Measurements from ENCODE around the gene PLEKHA7. TPM values are rescaled to one million over a fixed set of nuclear protein-coding genes. Genes with fewer than 3 reads are reported as not detected.

The PLEKHA7 gene
- total RNA-seq, 1 experiment from 2014 or later: 7.2 TPM

GRCh38 chr11:16787035-16787742 is 227.0 kb downstream of the PLEKHA7 start:
- no peak for DNase-seq (ENCODE audit: low read depth, low spot score)
- no peaks in the 10 kb centered on the region for H3K36me3 ChIP-seq (ENCODE audit: control insufficient read depth in 1 of 2, insufficient read depth in 2 of 2, low read length in 2 of 2)
- ChIA-PET CTCF (interaction anchor here (1.6 kb wide), 1 partner anchor 305 kb away, joined by 3 read pairs; no protein-coding TSS in a partner anchor), RAD21 (ENCODE audit: low non-redundant PET in 1 of 2, low total read pairs in 2 of 2, uncharacterized antibody in 2 of 2, unreplicated experiment in 2 of 2) (interaction anchor here in 1 of 2 experiments (0.6 kb wide), 1 partner anchor 151 kb away, joined by 3 read pairs; no protein-coding TSS in a partner anchor), POLR2A (no interaction called here)
- H3K4me1 ChIP-seq (ENCODE audit: control insufficient read depth in 1 of 2, insufficient read depth in 2 of 2, low read length in 2 of 2): peaks cover 33 to 54% of the 10 kb centered on the region in 2 experiments
- H3K9me2 ChIP-seq (ENCODE audit: insufficient read depth): no peaks in the 10 kb centered on the region
- no TSS peak for BruUV-seq (replicated peaks)
- peak; percentile 27; the same call in 1 of the 2 replicates for TF ChIP-seq JUND (IDR thresholded peaks at IDR 0.05)
- no peak for TF ChIP-seq POLR2AphosphoS5 (IDR thresholded peaks at IDR 0.05; ENCODE audit: low read depth, low read length)
- TF ChIP-seq CBX3 (IDR thresholded peaks at IDR 0.05; ENCODE audit: low read depth): no peak
- peak; percentile 48 for TF ChIP-seq SP1 (IDR thresholded peaks at IDR 0.05; ENCODE audit: low read depth)
- no peak for TF ChIP-seq ZBTB33 (IDR thresholded peaks at IDR 0.05; ENCODE audit: extremely low read depth, insufficient replicate concordance, low read length)
- no peaks in the 10 kb centered on the region for H3K27me3 ChIP-seq (ENCODE audit: insufficient read depth, low read length)
- H3K9ac ChIP-seq (ENCODE audit: low read length): no peak overlapping the region
- no peak overlapping the region for H3K4me3 ChIP-seq (replicated peaks in 1 of 2; ENCODE audit: low read depth in 1 of 2, low read length in 2 of 2)
- no peak overlapping the region for H2AFZ ChIP-seq (ENCODE audit: low read depth, low read length, poor library complexity, severe bottlenecking)
- H3K4me2 ChIP-seq (ENCODE audit: low read length): peak overlapping the region; percentile 70
- no peaks in the 10 kb centered on the region for H4K20me1 ChIP-seq (ENCODE audit: insufficient read depth)
- H3K9me3 ChIP-seq (ENCODE audit: control insufficient read depth in 1 of 2, insufficient read depth in 1 of 2, low read depth in 1 of 2, low read length in 2 of 2): no peaks in the 10 kb centered on the region
- H3K27ac ChIP-seq (ENCODE audit: low read depth, low read length): peak overlapping the region; percentile 37; the same call in 1 of the 2 replicates
- intact Hi-C loops (cut with micrococcal nuclease): loop anchor here (1.0 to 5.0 kb wide), 2 partner anchors 96 to 150 kb away; no protein-coding TSS in a partner anchor
- H3K79me2 ChIP-seq (ENCODE audit: insufficient read depth, low read length): no peaks in the 10 kb centered on the region
- no peak for ATAC-seq

GRCh38 chr11:16786131-16786530 is 228.1 kb downstream of the PLEKHA7 start:
- no peak for ATAC-seq
- H3K36me3 ChIP-seq (ENCODE audit: control insufficient read depth in 1 of 2, insufficient read depth in 2 of 2, low read length in 2 of 2): no peaks in the 10 kb centered on the region
- no peak overlapping the region for H2AFZ ChIP-seq (ENCODE audit: low read depth, low read length, poor library complexity, severe bottlenecking)
- intact Hi-C loops (cut with micrococcal nuclease): loop anchor here (5.0 kb wide), 1 partner anchor 151 kb away; no protein-coding TSS in a partner anchor
- DNase-seq (ENCODE audit: low read depth, low spot score): no peak
- H3K4me2 ChIP-seq (ENCODE audit: low read length): no peak overlapping the region
- no peaks in the 10 kb centered on the region for H3K9me2 ChIP-seq (ENCODE audit: insufficient read depth)
- H3K79me2 ChIP-seq (ENCODE audit: insufficient read depth, low read length): no peaks in the 10 kb centered on the region
- ChIA-PET RAD21 (ENCODE audit: low non-redundant PET in 1 of 2, low total read pairs in 2 of 2, uncharacterized antibody in 2 of 2, unreplicated experiment in 2 of 2) (interaction anchor here in 1 of 2 experiments (0.6 kb wide), 1 partner anchor 203 kb away, joined by 3 read pairs; no protein-coding TSS in a partner anchor), CTCF (interaction anchor here (0.8 to 1.7 kb wide), 8 partner anchors 25 to 742 kb away, joined by 3 to 10 read pairs (median 4); partner anchors contain the start of gene RPS13), POLR2A (no interaction called here)
- H3K9ac ChIP-seq (ENCODE audit: low read length): no peak overlapping the region
- peaks cover 33 to 51% of the 10 kb centered on the region in 2 experiments for H3K4me1 ChIP-seq (ENCODE audit: control insufficient read depth in 1 of 2, insufficient read depth in 2 of 2, low read length in 2 of 2)
- no peaks in the 10 kb centered on the region for H3K27me3 ChIP-seq (ENCODE audit: insufficient read depth, low read length)
- H3K9me3 ChIP-seq (ENCODE audit: control insufficient read depth in 1 of 2, insufficient read depth in 1 of 2, low read depth in 1 of 2, low read length in 2 of 2): no peaks in the 10 kb centered on the region
- H3K27ac ChIP-seq (ENCODE audit: low read depth, low read length): no peak overlapping the region
- H4K20me1 ChIP-seq (ENCODE audit: insufficient read depth): no peaks in the 10 kb centered on the region
- no peak overlapping the region for H3K4me3 ChIP-seq (replicated peaks in 1 of 2; ENCODE audit: low read depth in 1 of 2, low read length in 2 of 2)
- BruUV-seq (replicated peaks): no TSS peak
- no peak for TF ChIP-seq REST (IDR thresholded peaks at IDR 0.05; ENCODE audit: low read depth)
- TF ChIP-seq ZBTB33 (IDR thresholded peaks at IDR 0.05; ENCODE audit: extremely low read depth, insufficient replicate concordance, low read length): no peak
- no peak for TF ChIP-seq POLR2A (IDR thresholded peaks at IDR 0.05; ENCODE audit: borderline replicate concordance, extremely low read depth, insufficient read depth, insufficient read length)
- no peak for TF ChIP-seq ZNF274 (IDR thresholded peaks at IDR 0.05; ENCODE audit: low read depth, low read length)
- TF ChIP-seq SIN3A (IDR thresholded peaks at IDR 0.05; ENCODE audit: low read depth): no peak
- TF ChIP-seq TCF7L2 (IDR thresholded peaks at IDR 0.05; ENCODE audit: borderline replicate concordance, extremely low read depth, insufficient read depth, insufficient read length): no peak
